T47D (cell line): Measurements from ENCODE around the gene AP5B1.

Source experiments
- DNase-seq, 2 experiments: peaks; one replicate each; pipeline versions ENCODE4 v3.0.0 to v3.0.0-alpha.2; 2011 to 2012; ENCODE audit warnings: low read depth in 1 of 2, low spot score in 1 of 2
- JUND ChIP-seq: IDR thresholded peaks from 2 replicates; pipeline ENCODE4 v1.6.1; 2012; ENCODE audit warnings: low read depth
- in situ Hi-C: cut with HindIII; loops from 2 replicates; pipeline ENCODE4 v1.10.0; 2016; ENCODE audit warnings: low sequenced_read_pairs, low pct_unique_long_range_greater_than_20kb

The AP5B1 gene

DNA sequence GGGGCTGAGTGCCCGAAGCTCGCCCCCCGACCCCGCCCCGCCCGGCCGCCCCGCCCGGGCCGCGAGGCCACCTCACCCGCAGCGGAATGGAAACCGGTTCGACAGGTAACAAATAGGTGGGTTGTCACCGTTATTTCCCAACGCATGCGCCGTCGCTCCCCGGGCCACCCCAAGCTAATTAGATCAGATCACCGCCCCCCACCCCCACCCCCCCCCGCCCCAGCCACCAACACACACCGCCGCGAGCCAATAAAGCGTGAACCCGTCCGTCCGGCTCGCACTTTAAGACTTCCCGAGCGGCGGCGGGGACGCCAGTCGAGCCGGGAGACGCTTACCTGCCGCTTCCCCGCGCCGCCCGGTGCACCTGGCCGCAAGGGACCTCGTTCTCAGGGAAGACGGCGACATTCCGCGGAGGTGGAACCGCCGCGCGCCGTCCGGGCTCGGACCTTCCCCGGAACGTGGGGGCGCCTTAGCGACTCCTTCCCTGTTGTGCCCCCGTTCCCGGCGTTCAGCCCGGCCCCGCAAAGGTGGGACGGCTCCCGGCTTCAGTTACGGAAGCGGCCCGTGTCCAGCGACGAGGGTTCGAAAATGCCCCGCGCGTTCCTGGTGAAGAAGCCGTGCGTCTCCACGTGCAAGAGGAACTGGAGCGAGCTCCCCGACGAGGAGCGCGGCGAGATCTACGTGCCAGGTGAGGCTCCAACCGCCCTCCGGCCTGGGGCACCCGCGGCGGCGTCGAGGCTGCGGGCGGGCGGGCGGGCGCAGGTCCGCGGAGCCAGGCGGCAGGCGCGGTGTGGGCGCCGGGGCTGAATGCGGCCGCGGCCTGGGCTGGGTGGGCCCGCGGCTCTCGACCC lies 6.2 kb upstream of the AP5B1 start, which contains the start of gene OVOL1:
OVOL1 (plus strand) TSS at position 278 of the 851 bp plus-strand sequence; CDS start at position 589, 311 bp downstream.
- in situ Hi-C loops, result no loop called here
- no peak for TF ChIP-seq JUND
- peak; percentile 91 to 100 for DNase-seq

DNA sequence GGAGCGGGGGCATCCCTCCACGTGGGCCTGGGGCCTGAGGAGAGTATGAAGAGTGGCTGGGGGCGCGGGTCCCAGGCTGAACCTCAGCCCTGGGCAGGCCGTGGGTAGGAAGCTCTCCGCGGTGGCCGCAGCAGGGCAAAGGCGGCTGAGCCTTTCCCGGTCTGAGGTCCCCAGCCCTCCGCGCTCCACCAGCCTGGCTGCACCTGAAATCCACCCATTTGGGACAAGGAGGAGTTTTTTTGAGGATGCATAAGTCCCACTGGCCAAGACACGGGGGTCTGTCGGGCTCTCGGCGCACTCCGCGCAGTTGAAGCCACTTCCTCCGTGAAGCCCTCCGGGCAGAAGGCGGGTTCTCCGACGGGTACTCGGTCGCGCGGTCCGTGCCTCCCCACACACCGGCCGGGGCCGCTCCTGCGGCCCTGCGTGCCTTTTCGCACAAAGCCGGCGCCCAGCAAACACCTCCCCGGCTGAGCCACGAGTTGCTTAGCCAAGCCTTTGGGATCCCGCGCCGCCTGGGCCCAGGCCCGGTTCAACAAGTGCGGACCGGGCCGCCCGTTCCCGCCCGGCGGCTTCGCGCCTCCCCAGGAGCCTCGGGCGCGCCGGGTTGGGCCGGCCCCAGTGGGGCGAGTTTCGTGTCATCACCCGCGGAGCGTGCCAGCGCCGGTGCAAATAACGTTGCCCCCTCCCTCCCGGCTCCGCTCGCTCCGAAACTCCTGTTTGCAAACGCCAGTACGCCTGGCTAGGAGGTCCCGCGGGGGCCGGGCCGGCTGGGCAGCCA lies 5.4 kb upstream of the AP5B1 start:
- DNase-seq, result peak; percentile 56 to 79
- in situ Hi-C loops, result no loop called here
- no peak for TF ChIP-seq JUND

- DNase-seq, result no peak
- in situ Hi-C loops, result no loop called here
- no peak for TF ChIP-seq JUND
These were observed 4.7 kb upstream of the AP5B1 start for GRCh38 chr11:65785319-65786007.

DNA sequence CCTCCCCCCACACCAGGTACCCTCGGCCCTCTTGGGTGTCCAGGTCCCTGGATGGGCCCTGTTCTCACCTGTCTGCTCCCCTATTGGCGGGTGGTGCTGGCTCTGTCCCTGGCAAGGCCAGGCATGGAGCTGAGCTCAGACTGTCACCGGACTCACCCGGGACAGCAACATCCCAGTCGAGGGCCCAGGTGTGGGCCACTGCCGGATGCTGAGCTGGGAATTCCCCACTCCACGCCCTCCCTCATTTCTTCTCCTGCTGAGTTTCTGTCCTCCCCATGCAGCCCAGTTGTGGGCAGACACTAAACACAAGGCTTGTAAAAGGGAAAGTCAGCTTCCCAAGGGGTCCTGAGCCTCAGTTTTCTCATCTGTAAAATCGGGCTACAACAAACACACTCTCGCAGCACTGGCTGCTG lies 2.0 kb upstream of the AP5B1 start:
- DNase-seq, result no peak
- TF ChIP-seq JUND, result no peak
- in situ Hi-C loops, result no loop called here

DNA sequence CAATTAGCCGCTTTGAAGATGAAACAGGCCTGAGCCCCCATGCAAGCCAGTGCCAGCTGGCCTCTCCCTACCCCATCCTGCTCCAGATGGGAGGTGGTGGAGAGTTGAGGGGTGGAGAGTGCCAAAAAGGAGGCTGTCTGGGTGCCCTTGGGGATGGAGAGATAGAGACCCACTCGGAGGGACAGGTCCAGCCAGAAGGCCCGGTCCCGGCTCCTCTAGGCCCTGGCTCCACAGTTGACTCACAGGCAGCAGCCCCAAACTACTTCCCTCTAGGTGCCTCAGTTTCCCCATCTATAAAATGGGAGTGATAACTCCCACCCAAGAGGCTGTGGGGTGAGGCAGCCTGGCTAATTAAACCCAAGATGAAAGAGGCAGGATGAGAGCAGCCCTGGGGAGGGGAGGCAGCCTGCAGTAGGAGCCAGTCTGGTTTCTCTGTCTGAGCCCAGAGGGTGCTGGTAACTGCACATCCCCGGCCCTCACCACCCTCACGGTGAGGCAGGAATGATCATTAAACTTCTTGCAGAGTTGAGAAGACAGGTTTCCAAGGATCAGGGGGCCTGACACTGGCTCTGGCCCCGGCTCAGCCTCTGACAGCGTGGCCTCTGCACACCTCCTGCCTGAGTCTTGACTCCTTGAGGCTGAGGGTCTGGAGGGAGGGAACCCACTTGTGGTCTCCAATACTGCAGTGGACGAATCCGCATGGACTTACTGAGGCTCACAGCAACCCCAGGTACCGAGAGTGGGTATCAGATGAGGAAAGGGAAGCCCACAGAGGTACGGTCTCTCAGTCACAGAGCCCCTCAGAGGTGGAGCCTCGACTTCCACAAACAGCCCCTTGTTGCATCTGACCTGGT lies 1.4 kb upstream of the AP5B1 start:
- no peak for TF ChIP-seq JUND
- DNase-seq, result no peak
- in situ Hi-C loops, result no loop called here

DNA sequence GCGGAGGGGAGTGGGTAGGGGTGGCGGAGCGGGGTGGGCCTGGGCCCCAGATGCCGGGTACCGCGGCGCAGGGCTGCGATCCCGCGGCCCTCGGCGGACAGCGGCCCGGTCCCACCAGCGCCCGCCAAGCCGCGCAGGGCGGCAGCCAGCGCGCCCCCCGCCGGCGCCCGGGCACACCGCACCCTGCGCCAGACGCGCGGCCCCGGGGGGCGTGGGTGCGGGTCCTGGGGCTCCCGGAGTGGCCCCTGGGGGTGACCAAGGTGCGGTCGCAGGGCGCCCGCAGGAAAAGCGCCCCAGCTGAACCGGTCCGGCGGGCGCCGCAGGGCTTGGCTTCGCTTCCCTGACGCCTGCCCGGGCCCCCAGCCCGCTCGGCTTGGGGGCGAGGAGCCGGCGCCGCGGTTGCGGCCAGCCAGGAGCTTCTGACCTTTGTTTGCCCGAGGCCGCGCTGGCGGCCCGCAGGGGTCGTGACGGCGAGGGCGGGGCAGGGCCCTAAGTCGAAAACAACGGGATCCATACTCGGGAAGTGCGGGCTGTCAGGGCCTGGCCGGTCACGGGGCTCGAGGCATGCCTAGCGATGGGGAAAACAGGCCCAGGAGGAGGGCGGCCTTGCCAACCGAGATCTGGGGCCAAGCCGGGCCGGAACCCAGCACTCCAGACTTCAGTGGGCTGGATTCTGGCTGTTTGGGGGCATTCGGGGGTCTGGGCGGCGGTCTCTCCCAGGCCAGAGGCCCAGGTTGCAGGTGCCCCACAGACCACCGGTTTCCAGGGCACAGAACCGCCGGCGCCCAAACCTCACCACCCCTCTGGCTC lies 581 bp upstream of the AP5B1 start:
- no peak for TF ChIP-seq JUND
- peak; percentile 55 to 68 for DNase-seq
- in situ Hi-C loops, result no loop called here

DNA sequence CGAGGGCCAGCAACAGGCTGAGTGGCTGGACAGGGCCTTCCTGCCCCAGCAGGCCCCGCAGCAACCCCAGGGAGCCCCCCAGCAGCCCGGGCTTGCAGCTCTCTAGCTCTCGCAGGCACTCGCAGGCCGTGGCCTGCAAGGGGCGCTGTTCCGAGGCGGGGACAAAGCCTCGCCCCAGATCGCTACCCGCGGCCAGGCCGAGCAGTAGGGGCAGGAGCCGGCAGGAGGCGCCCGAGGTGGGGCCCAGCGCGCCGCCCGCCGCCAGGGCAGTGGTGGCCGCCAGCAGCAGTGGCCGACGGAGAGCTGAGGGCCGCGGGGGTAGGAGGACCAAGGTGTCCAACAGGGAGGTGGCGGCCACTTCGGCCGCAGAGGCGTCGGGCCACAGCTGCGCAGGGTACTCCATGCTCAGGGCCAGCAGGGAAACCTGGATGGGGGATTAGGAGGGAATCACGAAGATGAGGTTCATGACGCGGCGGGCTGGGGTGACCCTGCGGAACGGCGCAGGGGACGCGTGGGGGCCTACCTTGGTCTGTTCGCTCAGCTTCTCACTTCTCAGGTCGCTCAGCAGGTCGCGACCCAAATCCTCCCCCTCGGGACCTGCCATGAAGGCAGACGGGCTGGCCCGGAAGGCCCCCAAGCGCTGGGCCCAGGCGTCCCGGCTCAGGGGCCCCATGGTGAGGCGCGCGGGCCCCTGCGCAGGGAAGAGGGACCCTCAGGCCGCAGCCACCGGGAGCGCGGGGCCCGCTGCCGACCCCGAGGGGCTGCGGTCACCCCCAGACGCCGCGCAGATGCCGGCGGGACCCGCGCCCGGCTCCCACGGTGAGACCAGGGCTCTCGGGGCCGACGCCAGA lies 632 bp downstream of the AP5B1 start:
- no peak for TF ChIP-seq JUND
- peak; percentile 82 to 83 for DNase-seq
- in situ Hi-C loops, result no loop called here

DNA sequence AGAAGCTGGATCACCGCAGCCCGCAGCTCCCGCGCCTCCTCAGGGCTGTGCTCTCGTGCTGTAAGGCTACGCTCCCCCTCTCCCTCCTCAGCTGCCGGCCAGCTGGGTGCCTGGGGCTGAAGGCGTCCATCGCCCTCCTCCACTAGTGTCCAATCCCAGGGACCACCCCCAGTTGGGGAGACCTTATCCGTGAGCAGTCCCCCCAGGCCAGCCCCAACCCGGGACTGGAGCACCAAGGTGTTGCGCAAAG lies 1.2 kb downstream of the AP5B1 start:
- no peak for DNase-seq
- TF ChIP-seq JUND, result no peak
- in situ Hi-C loops, result no loop called here

- DNase-seq, result no peak
- TF ChIP-seq JUND, result no peak
These were observed 1.7 kb downstream of the AP5B1 start for GRCh38 chr11:65778901-65779668.

DNA sequence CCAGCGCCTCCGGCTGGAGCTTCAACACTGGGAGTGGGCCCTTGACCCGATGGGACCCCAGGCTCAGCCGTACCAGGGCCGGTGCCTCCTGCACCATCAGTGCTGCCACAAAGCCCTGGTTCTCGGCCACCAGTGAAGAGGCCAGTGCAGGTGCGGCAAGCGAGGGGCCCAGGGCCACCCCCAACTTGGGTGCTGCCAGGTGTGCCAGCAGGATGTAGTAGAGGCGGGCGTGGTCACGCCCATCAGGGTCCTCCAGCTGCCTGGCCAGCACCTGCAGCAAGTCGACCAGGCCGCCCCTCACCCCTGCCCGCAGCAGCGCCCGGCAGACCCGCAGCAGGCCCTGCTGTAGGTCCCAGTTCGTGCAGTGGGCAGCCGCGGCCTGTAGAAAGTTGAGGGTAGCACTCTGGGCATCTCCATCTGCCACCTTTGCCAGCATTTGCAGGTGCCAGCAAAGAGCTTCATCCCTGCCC lies 2.3 kb downstream of the AP5B1 start:
- DNase-seq, result no peak
- in situ Hi-C loops, result no loop called here
- no peak for TF ChIP-seq JUND

More at GRCh38 chr11:65778901-65779668, 1.7 kb downstream of the AP5B1 start:
- in situ Hi-C loops, result no loop called here
